NCI-H2081 treated with DMSO at 0.1 percent for 48 hours (cell line): ENCODE data around the gene OR4B1.
"Not testable (repeated sequence)": the region's sequence is repeated elsewhere in the genome, so short reads cannot be mapped to it uniquely, and the experiment has no call there.

Source experiments
- DNase-seq: peaks from one replicate; lab custom pipeline; 2025; lab: John Stamatoyannopoulos, UW

The OR4B1 gene, protein sequence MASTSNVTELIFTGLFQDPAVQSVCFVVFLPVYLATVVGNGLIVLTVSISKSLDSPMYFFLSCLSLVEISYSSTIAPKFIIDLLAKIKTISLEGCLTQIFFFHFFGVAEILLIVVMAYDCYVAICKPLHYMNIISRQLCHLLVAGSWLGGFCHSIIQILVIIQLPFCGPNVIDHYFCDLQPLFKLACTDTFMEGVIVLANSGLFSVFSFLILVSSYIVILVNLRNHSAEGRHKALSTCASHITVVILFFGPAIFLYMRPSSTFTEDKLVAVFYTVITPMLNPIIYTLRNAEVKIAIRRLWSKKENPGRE

DNA sequence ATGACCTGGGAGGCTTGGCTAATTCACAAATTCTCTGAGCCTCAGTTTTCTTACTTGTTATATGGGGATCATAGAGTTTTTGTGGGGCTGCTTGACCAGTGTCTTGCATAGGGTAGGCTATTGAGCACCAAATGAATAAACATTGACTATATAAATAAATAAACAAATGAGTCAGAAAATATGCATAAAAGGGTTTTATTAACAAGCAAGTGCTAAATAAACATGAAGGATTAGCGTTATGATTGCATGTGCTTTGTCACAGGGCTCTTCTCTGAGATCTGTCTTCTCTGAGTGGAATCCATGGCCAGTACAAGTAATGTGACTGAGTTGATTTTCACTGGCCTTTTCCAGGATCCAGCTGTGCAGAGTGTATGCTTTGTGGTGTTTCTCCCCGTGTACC is at the start of gene OR4B1:
Gene OR4B1, plus strand, starts transcription at position 301 of the 400 bp plus-strand sequence. Its CDS starts 0 bp downstream, at position 301.
- DNase-seq = no peak

DNA sequence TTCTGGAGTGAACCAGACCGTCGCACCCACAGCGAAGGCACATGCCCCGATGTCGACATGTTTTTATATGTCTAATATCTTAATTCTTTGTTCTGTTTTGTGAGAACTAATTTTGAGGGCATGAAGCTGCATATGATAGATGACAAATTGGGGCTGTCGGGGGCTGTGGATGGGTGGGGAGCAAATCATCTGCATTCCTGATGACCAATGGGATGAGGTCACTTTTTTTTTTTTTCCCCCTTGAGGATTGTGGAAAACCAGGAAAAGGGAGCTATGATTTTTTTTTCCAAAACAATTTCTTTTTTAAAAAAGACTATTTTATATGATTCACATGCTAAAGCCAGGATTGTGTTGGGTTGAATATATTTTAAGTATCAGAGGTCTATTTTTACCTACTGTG is 49.2 kb upstream of the OR4B1 start:
- no peak for DNase-seq

DNA sequence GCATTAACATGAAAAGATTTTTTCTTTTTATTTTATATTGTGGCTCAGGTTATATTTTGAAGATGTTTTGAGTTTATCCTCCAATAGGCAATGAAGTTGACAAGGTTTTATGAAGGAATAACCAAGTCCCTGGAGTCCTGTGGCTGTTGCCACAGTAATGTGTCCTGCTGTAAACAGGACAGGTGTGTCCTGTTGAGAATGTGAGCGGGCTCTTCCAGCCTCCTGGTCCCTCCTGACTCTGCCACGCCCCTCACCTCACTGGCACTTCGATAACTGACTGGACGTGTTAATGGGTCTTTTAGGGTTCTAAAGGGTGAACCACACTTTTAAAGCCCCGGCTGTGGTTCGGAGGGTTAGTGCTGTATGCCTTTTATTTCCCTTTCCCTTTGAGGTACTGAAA is 47.8 kb upstream of the OR4B1 start:
- DNase-seq = no peak

DNA sequence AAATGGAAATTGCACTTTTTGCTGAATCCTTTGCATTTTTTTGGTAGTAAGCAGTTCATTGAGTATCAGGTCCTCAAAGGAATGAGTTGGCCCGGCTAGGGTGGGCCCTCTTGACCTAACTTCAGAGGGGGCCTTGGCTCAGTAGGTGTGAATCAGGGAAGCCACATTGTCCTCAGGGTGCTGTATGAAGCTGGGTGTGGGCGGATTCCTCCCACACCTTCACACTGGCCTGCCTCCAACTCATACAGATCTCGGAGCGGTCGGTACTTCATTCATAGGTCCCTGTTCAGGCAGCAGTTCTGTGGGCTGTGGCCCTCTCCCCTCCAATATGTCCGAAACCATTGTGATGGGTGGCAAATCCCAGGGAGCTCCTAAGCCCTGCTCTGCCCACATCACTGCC is 47.4 kb upstream of the OR4B1 start:
- no peak for DNase-seq

DNA sequence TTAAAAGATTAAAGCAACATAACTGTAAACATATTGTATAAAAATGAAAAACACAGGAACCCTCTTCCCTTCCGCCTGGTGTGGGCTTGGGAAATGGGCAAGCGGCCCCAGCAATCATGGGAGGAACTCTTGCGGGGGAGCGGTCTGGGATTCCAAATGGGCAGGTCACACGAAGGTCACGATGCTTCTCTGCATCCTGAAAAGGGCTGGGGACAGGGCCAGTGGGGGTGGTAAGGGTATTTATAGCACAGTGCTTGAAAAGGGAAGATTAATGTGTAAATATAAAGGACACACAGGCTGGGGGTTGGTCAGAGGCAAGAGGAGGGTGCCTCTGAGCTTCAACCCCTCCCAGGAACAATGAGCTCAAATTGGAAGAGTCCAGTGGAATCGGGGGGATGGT is 46.9 kb upstream of the OR4B1 start:
- no peak for DNase-seq

DNA sequence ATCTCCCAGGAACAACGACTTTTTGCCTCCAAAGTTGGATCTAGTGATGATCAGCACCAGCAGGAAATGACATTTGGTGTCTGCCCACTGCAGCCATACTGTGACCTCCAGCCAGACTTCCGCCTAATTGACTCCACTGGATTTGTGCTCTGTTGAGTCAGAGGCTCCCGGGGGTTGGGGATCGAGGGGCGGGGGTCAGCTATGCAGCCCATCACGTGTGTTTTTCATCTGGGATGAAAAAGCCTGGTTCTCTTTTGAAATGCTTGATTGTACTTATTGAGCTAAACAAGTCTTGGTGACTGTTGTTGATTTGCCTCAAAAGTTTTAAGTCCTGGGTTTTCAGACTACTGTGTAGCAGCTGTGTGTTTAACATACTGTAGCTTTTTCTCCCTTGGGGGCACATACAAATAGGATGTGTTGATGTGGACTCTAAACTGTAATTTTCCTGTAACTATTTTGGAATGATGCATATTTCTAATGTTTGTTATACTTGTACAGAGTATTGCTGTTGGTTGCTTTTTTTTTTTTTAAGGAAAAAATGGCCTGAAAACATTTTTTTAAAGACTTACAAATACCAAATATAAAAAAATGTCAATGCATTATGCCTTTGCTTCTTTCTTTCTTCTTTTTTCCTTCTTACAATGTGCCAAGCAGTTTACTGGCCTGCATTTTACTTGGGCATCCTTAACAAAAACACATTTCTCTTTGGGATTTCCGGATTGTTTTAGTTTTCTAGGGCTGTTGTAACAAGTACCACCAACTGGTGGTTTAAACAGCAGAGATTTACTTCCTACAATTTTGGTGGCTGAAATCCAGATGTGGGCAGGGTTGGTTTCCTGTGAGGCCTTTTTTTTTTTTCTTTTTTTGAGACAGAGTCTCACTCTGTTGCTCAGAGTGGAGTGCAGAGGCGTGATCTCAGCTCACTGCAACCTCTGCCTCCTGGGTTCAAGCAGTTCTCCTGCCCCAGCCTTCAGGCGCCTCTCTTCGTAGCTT is 46.1 kb upstream of the OR4B1 start:
- DNase-seq = no peak

DNA sequence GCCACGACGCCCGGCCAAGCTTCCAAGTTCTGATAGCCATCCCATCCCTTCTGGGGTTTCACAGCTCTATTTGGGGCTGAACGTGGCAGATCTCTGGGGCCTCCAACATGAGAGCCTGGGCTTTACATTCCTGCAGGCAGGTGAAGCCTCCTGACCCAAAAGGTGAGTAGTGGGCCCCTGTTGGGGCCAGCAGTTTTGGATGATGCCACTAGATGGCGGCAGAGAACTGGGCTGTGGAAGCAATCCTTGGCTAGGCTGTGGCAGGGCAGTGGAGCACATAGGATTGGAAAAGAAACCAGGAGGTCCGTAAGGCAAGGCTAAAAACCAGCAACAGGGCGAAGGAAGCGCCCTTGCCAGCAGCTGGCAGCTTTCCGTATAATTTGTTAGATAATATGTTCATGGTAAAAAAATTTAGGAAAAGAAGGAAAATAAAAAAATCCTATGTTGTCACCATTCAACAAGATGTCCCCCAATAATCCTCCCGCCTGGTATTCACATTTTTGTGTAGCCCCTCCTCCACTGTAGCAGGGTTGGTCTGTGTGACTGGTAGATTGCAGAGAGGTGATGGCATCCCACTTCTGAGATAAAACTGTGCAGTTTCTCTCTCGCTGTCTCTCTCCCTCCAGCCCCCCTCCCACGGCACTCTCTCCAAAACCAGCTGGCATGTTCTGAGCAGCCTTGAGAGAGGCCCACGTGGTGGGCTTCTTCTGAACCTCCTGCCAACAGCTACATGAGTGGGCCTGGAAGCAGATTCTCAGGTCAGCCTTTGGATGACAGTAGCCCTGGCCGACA is 43.6 kb upstream of the OR4B1 start:
- DNase-seq = no peak

DNA sequence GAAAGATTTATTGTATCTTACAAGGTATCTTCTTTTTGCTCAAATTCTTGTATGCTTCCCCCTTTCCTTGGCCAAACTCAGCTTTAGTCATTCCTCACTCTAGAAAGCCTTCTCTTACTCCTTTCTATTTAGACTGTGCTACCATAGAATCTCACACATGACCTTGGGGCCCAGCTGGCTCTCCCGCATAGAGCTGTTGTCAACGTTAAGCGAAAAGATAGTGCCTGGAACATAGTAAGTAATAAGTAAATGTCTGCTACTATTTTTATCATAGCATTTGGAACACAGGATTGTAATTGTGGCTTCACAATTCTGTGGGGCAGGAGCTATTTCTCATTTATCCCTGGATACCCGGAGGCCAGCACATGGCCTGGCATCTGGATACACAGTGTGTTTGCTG is 38.9 kb upstream of the OR4B1 start:
- no peak for DNase-seq

DNA sequence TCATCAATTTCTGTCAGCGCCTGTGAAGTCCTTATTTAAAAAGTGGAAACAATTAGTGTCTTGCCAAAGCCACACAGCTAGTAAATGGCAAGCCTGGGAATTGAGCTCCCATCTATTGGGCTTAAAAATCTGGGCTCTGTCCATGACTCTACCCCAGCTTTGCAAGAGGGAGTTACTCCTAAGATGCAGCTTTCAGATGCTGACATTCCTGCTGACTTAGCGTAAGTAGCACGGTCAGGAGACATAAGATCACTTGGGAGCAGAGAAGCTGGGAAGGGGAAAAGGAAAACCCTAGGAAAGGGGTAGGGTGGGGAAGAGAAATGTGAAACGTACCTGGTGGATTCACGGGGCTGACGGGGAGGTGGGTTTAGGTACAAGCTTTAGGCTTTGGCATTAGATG is 36.0 kb upstream of the OR4B1 start:
- no peak for DNase-seq

DNA sequence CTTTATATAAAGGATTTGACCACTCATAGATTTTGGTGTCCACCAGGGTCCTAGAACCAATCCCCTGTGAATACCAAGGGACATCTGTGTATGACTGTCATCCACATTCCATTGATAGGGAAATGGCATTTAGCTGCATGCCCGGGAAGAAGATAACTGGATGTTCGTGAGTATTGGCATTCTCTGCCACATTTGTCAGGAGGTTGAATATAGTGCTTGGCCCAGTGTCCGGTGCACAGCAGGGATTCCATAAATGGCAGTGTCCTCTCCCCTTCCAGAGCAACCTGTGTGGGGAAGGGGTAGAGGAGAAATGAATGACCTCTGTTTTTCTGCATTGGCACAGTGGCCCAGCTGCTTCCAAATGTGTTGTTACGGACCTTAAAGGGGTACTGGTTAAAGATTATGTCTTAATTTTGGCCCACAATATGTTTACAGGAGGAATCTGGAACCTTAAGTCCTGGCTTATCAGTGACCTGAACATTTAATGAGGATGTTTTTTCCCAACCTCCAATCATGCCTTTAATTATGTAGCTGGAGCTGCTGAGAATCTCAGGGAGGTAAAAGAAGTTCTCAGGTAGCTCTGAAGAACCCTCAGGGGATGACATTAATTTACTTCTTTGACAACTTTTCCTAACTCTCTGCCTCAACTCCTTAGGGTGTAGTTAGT is 33.6 kb upstream of the OR4B1 start:
- DNase-seq = no peak

DNA sequence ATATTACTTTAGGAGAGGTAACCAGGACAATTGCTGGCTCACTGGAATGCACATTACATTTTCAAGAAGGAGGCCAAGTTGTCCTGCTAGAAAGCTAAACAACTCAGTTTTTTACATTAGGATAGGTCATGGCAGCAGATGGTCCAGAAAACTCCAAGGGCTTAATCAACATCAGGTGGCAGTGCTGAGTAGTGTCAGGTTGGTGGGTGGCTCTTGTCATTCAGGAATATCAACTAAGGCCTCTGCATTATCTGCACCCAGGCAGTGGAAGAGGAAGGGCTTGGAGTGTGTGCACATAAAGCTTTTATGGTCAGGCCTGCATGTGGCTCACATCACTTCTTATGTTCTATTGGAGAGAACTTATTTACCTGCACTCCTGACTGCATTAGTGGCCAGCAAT is 32.2 kb upstream of the OR4B1 start:
- no peak for DNase-seq

DNA sequence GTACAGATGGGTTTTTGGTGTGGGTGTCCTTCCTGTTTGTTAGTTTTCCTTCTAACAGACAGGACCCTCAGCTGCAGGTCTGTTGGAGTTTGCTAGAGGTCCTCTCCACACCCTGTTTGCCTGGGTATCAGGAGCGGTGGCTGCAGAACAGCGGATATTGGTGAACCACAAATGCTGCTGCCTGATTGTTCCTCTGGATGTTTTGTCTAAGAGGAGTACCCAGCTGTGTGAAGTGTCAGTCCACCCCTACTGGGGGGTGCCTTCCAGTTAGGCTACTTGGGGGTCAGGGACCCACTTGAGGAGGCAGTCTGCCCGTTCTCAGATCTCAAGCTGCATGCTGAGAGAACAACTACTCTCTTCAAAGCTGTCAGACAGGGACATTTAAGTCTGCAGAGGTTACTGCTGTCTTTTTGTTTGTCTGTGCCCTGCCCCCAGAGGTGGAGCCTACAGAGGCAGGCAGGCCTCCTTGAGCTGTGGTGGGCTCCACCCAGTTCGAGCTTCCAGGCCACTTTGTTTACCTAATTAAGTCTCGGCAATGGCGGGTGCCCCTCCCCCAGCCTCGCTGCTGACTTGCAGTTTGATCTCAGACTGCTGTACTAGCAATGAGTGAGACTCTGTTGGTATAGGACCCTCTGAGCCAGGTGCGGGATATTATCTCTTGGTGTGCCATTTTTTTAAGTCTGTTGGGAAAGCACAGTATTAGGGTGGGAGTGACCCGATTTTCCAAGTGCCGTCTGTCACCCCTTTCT is 25.5 kb upstream of the OR4B1 start:
- DNase-seq = not testable (repeated sequence)

DNA sequence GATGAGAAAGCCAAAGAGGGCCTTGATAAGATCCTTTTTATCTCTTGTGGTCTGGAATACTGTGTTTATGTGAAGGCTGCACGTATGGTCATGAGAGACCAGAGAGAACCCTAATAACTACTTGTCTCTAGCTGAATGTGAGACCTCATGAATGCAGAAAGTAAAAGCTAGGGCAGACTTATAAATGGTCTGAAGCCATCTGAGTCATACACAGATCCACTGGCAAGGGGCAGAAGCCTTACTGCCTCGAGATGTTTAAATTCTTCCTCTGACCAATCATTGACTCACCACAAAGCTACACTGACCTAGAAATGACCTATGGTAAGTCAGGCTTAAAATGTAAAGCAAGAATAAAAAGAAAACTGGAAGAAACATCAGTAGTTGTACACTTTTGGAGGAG is 22.7 kb upstream of the OR4B1 start:
- DNase-seq = no peak

DNA sequence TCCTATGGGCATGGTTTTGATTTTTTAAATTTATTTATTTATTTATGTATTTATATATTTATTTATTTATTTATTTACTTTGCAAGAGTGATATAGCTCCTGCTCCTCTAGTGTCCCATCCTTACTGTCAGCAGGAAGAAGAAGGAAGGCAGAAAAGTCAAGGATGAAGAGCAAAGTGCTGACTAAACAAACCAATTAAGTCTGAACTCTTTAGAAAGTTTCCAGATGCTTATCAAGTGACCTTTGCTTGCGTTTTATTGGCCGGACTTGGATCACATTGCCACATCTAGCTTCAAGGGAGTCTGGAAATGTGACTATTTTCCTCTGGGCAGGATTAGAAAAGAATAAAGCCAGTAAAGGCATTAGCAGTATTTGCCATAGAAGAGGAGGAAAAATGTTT is 8.7 kb upstream of the OR4B1 start:
- DNase-seq = no peak

DNA sequence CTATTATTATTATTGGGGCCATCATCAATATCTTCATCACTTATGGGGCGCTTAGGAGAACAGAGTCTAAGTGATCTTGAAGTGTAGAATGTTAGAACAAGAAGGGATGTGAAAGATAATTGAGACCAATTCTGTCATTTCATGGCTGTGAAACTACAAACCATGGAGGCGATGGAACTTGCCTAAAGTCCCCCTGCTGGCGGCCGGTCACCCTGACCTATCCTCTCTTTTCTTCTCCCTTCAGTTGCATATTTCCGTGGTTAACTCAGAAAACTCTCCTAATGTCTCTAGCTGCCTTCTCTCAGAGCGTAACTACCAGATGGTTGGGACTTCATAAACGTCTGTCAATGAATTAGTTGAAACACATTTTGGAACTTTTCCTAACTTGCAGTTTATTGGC is 6.6 kb upstream of the OR4B1 start:
- DNase-seq = no peak

DNA sequence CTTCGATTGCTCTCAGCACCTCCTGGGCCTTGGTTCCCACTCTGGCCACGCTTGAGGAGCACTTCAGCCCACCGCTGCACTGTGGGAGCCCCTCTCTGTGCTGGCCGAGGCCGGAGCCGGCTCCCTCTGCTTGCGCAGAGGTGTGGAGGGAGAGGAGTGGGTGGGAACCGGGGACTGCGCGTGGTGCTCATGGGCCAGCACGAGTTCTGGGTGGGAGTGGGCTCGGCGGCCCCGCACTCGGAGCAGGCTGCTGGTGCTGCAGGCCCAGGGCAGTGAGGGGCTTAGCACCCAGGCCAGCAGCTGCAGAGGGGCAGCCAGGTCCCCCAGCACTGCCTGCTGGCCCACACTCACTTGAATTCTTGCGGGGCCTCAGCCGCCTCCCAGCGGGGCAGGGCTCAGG is 12.2 kb downstream of the OR4B1 start:
- no peak for DNase-seq

DNA sequence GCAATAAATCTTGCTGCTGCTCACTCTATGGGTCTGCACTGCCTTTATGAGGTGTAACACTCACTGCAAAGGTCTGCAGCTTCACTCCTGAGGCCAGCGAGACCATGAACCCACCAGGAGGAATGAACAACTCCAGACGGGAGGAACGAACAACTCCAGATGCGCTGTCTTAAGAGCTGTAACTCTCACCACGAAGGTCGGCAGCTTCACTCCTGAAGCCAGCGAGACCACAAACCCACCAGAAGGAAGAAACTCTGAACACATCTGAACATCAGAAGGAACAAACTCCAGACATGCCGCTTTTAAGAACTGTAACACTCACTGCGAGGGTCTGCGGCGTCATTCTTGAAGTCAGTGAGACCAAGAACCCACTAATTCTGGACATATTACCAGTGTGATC is 13.4 kb downstream of the OR4B1 start:
- not testable (repeated sequence) for DNase-seq

DNA sequence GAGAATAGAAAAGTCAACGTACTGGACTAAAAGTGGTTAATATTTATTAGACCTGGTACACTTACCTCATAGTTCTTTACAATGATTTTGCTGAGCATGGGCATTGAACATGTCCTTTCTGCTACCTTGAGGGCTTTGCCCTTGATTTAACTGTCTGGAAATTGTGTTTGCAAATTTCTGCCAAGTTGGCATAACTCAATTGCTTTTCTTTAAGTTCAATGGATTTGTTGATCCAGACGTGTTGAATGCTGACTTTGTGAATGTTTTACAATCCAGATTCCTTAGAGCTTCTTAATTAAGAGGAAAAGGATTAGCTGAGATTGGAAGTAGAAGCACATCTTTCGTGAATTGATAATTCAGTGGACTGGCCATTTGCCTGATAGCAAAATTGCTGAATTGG is 21.1 kb downstream of the OR4B1 start:
- no peak for DNase-seq

DNA sequence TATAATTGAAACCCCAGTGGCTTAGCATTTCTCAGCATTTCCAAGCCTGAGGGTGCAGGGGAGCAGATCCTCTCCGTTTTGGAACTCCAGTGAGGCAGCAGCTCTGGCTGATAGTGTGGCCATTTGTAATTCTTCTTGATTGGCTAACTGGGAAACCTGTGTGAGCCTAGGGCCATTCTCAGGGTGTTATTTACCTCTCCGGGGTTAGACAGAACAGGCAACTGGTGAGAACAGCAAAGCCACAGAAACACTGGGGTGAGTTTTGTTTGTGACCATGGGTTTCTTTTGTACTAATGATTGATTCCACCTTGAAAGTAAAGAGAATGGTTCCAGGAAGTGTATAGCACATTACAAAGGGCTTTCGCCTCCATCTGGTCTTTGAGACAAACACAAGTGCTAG is 25.9 kb downstream of the OR4B1 start:
- DNase-seq = no peak

DNA sequence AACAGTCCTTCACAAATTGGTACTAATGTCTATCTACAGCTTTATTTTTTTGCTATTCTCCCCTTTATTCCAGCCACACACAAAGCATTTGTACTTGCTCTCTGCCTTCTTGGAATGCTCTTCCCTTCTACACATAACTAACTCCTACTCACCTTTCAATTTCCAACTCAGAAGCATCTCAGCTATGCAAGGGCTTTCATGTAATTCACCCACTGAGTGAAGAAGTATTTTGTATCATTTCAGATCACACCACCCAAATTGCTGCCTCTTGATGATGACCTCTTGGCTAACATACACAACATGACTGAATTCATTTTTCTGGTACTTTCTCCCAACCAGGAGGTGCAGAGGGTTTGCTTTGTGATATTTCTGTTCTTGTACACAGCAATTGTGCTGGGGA is 28.2 kb downstream of the OR4B1 start, which contains the start of gene OR4X2:
Gene OR4X2, plus strand, starts transcription at position 301 of the 400 bp plus-strand sequence. Its CDS starts 0 bp downstream, at position 301.
- DNase-seq = no peak

DNA sequence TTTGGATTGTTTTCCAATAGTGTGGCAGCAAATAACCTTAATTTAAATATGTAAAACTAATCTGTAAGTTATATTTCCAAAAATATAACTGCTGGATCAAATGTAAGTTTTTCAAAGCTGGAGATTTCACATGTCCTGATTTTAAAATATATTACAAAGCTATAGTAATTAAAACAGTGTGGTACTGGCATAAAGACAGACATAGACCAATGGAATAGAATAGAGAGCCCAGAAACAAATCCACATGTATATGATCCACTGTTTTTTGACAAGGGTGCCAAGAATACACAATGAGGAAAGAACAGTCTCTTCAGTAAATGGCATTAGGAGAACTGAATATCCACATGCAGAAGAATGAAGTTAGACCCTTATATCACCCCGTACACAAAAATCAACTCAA is 32.3 kb downstream of the OR4B1 start:
- DNase-seq = no peak
